ENCODE data around the gene PIP5K1B.

DNA sequence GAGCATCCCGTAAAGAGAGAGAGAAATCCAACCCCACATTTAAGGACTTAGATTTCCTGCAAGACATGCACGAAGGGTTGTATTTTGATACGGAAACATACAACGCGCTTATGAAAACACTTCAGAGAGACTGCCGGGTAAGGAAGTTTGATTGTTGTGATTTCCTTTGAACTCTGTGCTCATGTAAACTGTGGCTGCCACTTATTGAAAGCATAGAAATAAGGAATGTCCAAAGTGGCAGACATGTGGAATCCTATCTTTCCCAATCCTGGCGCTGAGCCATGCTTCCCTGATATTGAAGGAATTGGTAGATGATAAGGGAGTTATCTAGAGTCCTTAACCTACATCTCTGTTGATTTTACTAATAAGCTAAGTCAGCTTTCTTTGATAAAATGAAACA, 189.5 kb downstream of the PIP5K1B start:
- no peak for TF ChIP-seq POLR2AphosphoS5 (IDR thresholded peaks at IDR 0.05; ENCODE audit: low read depth, low read length)
- TF ChIP-seq SIN3A (IDR thresholded peaks at IDR 0.05; ENCODE audit: borderline replicate concordance, insufficient read depth, low read length): no peak
- TF ChIP-seq, protein P1, sequence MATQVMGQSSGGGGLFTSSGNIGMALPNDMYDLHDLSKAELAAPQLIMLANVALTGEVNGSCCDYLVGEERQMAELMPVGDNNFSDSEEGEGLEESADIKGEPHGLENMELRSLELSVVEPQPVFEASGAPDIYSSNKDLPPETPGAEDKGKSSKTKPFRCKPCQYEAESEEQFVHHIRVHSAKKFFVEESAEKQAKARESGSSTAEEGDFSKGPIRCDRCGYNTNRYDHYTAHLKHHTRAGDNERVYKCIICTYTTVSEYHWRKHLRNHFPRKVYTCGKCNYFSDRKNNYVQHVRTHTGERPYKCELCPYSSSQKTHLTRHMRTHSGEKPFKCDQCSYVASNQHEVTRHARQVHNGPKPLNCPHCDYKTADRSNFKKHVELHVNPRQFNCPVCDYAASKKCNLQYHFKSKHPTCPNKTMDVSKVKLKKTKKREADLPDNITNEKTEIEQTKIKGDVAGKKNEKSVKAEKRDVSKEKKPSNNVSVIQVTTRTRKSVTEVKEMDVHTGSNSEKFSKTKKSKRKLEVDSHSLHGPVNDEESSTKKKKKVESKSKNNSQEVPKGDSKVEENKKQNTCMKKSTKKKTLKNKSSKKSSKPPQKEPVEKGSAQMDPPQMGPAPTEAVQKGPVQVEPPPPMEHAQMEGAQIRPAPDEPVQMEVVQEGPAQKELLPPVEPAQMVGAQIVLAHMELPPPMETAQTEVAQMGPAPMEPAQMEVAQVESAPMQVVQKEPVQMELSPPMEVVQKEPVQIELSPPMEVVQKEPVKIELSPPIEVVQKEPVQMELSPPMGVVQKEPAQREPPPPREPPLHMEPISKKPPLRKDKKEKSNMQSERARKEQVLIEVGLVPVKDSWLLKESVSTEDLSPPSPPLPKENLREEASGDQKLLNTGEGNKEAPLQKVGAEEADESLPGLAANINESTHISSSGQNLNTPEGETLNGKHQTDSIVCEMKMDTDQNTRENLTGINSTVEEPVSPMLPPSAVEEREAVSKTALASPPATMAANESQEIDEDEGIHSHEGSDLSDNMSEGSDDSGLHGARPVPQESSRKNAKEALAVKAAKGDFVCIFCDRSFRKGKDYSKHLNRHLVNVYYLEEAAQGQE (IDR thresholded peaks at IDR 0.05; ENCODE audit: insufficient read depth in 1 of 2, low read depth in 2 of 2, low read length in 2 of 2): no peak
- TF ChIP-seq TAF1 (IDR thresholded peaks at IDR 0.05; ENCODE audit: borderline replicate concordance, insufficient read depth, low read length): no peak
- TF ChIP-seq FOXP2 (optimal IDR thresholded peaks at IDR 0.05; ENCODE audit: borderline replicate concordance, extremely low read depth, extremely low read length, insufficient read depth): no peak

All from PFSK-1 (cell line).